ENCODE measurements around the gene GAS2L2.

- TF ChIP-seq POLR2A (IDR thresholded peaks at IDR 0.05) (no peak), CTCF (IDR thresholded peaks at IDR 0.05) (no peak), POLR2AphosphoS5 (IDR thresholded peaks at IDR 0.05; ENCODE audit: insufficient read depth in 1 of 2, low read depth in 1 of 2) (no peak)
Measured at GRCh38 chr17:35795007-35795870, 42.2 kb upstream of the GAS2L2 start, which contains the start of gene MMP28.

Data from vagina (tissue), 2 donors.